ENCODE measurements around the gene AADACL2. TPM values are rescaled to one million over a fixed set of nuclear protein-coding genes. Genes with fewer than 3 reads are reported as not detected.

AADACL2 gene
- total and polyA plus RNA-seq, 2 experiments from 2014 or later, result 0.10 TPM; not detected in 1

DNA sequence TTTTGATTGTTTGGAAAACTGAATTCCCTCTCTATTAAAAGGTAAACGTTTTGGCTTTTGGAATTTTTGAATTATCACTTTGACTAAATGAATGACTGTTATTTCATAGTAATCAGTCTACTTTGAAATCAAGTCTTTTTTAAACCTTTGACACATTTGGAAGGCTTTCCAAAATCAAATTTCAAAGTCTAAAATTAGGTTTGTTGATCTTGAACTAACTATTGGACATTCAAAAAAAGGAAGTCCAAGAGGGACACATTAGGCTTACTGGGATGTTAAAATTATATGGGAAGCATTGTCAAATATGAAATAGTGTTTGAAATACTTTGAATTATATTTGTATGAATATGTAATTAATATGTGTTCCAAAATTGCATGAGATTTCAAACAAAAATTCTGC is 45.2 kb upstream of the AADACL2 start:
- no peaks in the 10 kb centered on the region for H3K27me3 ChIP-seq
- H3K9me2 ChIP-seq (replicated peaks; ENCODE audit: insufficient read depth), result no peaks in the 10 kb centered on the region
- no peaks in the 10 kb centered on the region for H3K79me2 ChIP-seq
- TF ChIP-seq EZH2phosphoT487 (IDR thresholded peaks at IDR 0.05; ENCODE audit: low read depth, severe bottlenecking, unreplicated experiment) (no peak), EZH2 (IDR thresholded peaks at IDR 0.05; ENCODE audit: borderline replicate concordance) (no peak)
- TF ChIP-seq, protein P1, sequence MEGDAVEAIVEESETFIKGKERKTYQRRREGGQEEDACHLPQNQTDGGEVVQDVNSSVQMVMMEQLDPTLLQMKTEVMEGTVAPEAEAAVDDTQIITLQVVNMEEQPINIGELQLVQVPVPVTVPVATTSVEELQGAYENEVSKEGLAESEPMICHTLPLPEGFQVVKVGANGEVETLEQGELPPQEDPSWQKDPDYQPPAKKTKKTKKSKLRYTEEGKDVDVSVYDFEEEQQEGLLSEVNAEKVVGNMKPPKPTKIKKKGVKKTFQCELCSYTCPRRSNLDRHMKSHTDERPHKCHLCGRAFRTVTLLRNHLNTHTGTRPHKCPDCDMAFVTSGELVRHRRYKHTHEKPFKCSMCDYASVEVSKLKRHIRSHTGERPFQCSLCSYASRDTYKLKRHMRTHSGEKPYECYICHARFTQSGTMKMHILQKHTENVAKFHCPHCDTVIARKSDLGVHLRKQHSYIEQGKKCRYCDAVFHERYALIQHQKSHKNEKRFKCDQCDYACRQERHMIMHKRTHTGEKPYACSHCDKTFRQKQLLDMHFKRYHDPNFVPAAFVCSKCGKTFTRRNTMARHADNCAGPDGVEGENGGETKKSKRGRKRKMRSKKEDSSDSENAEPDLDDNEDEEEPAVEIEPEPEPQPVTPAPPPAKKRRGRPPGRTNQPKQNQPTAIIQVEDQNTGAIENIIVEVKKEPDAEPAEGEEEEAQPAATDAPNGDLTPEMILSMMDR (IDR thresholded peaks at IDR 0.05; ENCODE audit: poor library complexity), result no peak
- H2AFZ ChIP-seq, result no peak overlapping the region
- no peak overlapping the region for H3K27ac ChIP-seq
- H3K36me3 ChIP-seq (replicated peaks; ENCODE audit: insufficient read depth, low read depth), result no peaks in the 10 kb centered on the region
- DNase-seq (ENCODE audit: low spot score), result no peak
- H3K4me2 ChIP-seq, result no peak overlapping the region
- WGBS (ENCODE audit: low lambda C conversion rate, missing lambda C conversion rate), result 55% methylated on average over 1 of the region's 1 CpG
- H3K4me3 ChIP-seq, result no peak overlapping the region
- H4K20me1 ChIP-seq (ENCODE audit: insufficient read depth, poor library complexity, severe bottlenecking), result no peaks in the 10 kb centered on the region
- H3K4me1 ChIP-seq (ENCODE audit: insufficient read depth), result no peaks in the 10 kb centered on the region
- no peaks in the 10 kb centered on the region for H3K9me3 ChIP-seq (ENCODE audit: low read depth)

DNA sequence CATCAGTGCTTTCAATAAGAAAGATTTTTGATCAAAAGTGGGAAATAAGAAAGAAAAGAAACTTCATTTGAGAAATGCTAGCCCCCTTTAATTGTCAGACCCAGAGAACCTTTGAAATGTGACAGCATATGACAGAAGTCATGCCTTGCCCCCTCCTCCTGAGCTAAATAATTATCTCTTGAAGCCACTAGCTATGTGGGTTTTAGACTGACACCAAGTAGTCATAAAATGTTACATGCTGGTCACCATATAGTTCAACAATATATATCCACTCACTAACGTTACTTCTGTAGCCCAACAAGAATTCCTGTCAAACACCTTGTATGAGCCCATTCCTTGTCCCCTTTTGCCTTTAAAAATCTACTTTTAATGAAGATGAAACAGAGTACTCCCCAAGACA is 43.1 kb upstream of the AADACL2 start:
- Histone ChIP-seq H3K9me2 (replicated peaks; ENCODE audit: insufficient read depth) (no peaks in the 10 kb centered on the region), H3K9me3 (ENCODE audit: low read depth) (no peaks in the 10 kb centered on the region), H4K20me1 (ENCODE audit: insufficient read depth, poor library complexity, severe bottlenecking) (no peaks in the 10 kb centered on the region), H3K4me1 (ENCODE audit: insufficient read depth) (no peaks in the 10 kb centered on the region), H3K4me2 (no peak overlapping the region), H3K27me3 (no peaks in the 10 kb centered on the region), H3K27ac (no peak overlapping the region), H2AFZ (no peak overlapping the region), H3K79me2 (no peaks in the 10 kb centered on the region), H3K4me3 (no peak overlapping the region), H3K36me3 (replicated peaks; ENCODE audit: insufficient read depth, low read depth) (no peaks in the 10 kb centered on the region)
- WGBS (ENCODE audit: low lambda C conversion rate, missing lambda C conversion rate), result 88% methylated on average over 1 of the region's 1 CpG
- DNase-seq (ENCODE audit: low spot score), result no peak
- TF ChIP-seq EZH2 (IDR thresholded peaks at IDR 0.05; ENCODE audit: borderline replicate concordance) (no peak), EZH2phosphoT487 (IDR thresholded peaks at IDR 0.05; ENCODE audit: low read depth, severe bottlenecking, unreplicated experiment) (no peak)
- TF ChIP-seq, protein P1 (IDR thresholded peaks at IDR 0.05; ENCODE audit: poor library complexity), result no peak

DNA sequence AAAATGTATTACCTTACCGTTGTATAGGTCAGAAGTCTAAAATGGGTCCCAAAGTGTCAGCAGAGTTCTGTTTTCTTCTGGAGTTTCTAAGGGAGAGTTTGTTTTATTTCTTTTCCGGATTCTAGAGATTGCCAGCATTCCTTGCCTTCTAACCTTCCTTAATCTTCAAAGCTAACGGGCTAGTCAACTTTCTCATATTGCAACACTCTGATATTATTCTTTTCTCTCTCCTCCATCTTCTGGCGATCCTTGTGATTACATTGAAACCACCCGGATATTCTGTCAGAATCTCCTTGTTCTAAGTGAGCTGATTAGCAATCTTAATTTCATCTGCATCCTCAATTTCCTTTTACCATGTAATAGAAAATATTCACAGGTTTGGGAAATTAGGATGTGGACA is 36.2 kb upstream of the AADACL2 start:
- Histone ChIP-seq H3K4me3 (no peak overlapping the region), H3K9me2 (replicated peaks; ENCODE audit: insufficient read depth) (no peaks in the 10 kb centered on the region), H3K4me2 (no peak overlapping the region), H3K27ac (no peak overlapping the region), H3K36me3 (replicated peaks; ENCODE audit: insufficient read depth, low read depth) (no peaks in the 10 kb centered on the region), H3K9me3 (ENCODE audit: low read depth) (no peaks in the 10 kb centered on the region), H3K27me3 (no peaks in the 10 kb centered on the region), H2AFZ (no peak overlapping the region), H3K79me2 (no peaks in the 10 kb centered on the region), H4K20me1 (ENCODE audit: insufficient read depth, poor library complexity, severe bottlenecking) (no peaks in the 10 kb centered on the region), H3K4me1 (ENCODE audit: insufficient read depth) (no peaks in the 10 kb centered on the region)
- DNase-seq (ENCODE audit: low spot score), result no peak
- WGBS (ENCODE audit: low lambda C conversion rate, missing lambda C conversion rate), result 75% methylated on average over 5 of the region's 5 CpGs
- TF ChIP-seq EZH2phosphoT487 (IDR thresholded peaks at IDR 0.05; ENCODE audit: low read depth, severe bottlenecking, unreplicated experiment), result no peak
- no peak for TF ChIP-seq EZH2 (IDR thresholded peaks at IDR 0.05; ENCODE audit: borderline replicate concordance)
- TF ChIP-seq, protein P1 (IDR thresholded peaks at IDR 0.05; ENCODE audit: poor library complexity), result no peak

DNA sequence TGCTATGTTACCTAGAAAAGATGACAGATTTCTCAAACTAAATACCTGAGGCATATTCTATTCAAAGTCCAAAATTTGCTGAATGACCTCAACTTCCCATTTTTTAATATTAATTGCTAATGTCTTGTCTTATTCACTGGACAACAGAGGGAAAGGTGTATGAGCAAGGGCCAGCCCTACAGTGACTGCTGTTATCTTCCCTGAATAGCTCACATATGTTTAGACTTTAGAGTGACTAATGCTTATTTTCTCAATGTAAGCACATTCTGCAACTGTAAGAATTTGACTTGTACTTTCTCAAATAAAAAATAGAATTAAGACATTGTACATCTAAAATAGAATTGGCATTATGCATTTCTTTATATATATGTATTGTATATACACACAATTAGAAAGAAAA is 26.5 kb upstream of the AADACL2 start:
- no peaks in the 10 kb centered on the region for H3K9me2 ChIP-seq (replicated peaks; ENCODE audit: insufficient read depth)
- H3K27me3 ChIP-seq, result no peaks in the 10 kb centered on the region
- H3K36me3 ChIP-seq (replicated peaks; ENCODE audit: insufficient read depth, low read depth), result no peaks in the 10 kb centered on the region
- H3K4me1 ChIP-seq (ENCODE audit: insufficient read depth), result no peaks in the 10 kb centered on the region
- no peak for DNase-seq (ENCODE audit: low spot score)
- H3K79me2 ChIP-seq, result no peaks in the 10 kb centered on the region
- no peaks in the 10 kb centered on the region for H4K20me1 ChIP-seq (ENCODE audit: insufficient read depth, poor library complexity, severe bottlenecking)
- TF ChIP-seq, protein P1 (IDR thresholded peaks at IDR 0.05; ENCODE audit: poor library complexity), result no peak
- TF ChIP-seq EZH2phosphoT487 (IDR thresholded peaks at IDR 0.05; ENCODE audit: low read depth, severe bottlenecking, unreplicated experiment) (no peak), EZH2 (IDR thresholded peaks at IDR 0.05; ENCODE audit: borderline replicate concordance) (no peak)
- no peak overlapping the region for H3K4me2 ChIP-seq
- H3K27ac ChIP-seq, result no peak overlapping the region
- H3K9me3 ChIP-seq (ENCODE audit: low read depth), result no peaks in the 10 kb centered on the region
- no peak overlapping the region for H3K4me3 ChIP-seq
- no peak overlapping the region for H2AFZ ChIP-seq

Measured in hepatocyte (in vitro differentiated cells).